ENCODE data around the gene KANSL3.

Gene KANSL3

GRCh38 chr2:96636551-96637171 is 1.5 kb downstream of the KANSL3 start:
- Histone ChIP-seq H3K9ac (ENCODE audit: low read length in 5 of 5) (peak overlapping the region in 4 of 5 donors; percentile 0 to 87 (median 78)), H3K27ac (ENCODE audit: low read depth, low read length) (peak overlapping the region; percentile 84), H3K4me1 (ENCODE audit: control insufficient read depth in 5 of 5, insufficient read depth in 5 of 5, low read length in 5 of 5) (peaks cover 10 to 47% (median 31%) of the 10 kb centered on the region in 5 donors), H3K4me3 (ENCODE audit: low read depth in 1 of 5, low read length in 5 of 5) (peak overlapping the region; percentile 81 to 90 (median 82)), H3K36me3 (ENCODE audit: control insufficient read depth in 5 of 5, insufficient read depth in 5 of 5, low read length in 5 of 5) (peaks cover 3 to 19% (median 7%) of the 10 kb centered on the region in 5 donors), H3K27me3 (ENCODE audit: control insufficient read depth in 5 of 5, insufficient read depth in 4 of 5, low read length in 5 of 5) (no peaks in the 10 kb centered on the region), H3K9me3 (ENCODE audit: control insufficient read depth in 5 of 5, low read length in 5 of 5) (no peaks in the 10 kb centered on the region)

- no peak overlapping the region for H3K4me3 ChIP-seq (ENCODE audit: low read depth in 1 of 5, low read length in 5 of 5)
- peaks cover 10 to 45% (median 30%) of the 10 kb centered on the region in 5 donors for H3K4me1 ChIP-seq (ENCODE audit: control insufficient read depth in 5 of 5, insufficient read depth in 5 of 5, low read length in 5 of 5)
- no peak overlapping the region for H3K27ac ChIP-seq (ENCODE audit: low read depth, low read length)
- H3K27me3 ChIP-seq (ENCODE audit: control insufficient read depth in 5 of 5, insufficient read depth in 4 of 5, low read length in 5 of 5): no peaks in the 10 kb centered on the region
- H3K9ac ChIP-seq (ENCODE audit: low read length in 5 of 5): no peak overlapping the region
- H3K36me3 ChIP-seq (ENCODE audit: control insufficient read depth in 5 of 5, insufficient read depth in 5 of 5, low read length in 5 of 5): peaks cover 18 to 40% (median 27%) of the 10 kb centered on the region in 5 donors
- H3K9me3 ChIP-seq (ENCODE audit: control insufficient read depth in 5 of 5, low read length in 5 of 5): no peaks in the 10 kb centered on the region
These were observed 4.5 kb downstream of the KANSL3 start for GRCh38 chr2:96633641-96634040.

- H3K36me3 ChIP-seq (ENCODE audit: control insufficient read depth in 5 of 5, insufficient read depth in 5 of 5, low read length in 5 of 5): peaks cover 28 to 53% (median 37%) of the 10 kb centered on the region in 5 donors
- peaks cover 10 to 36% (median 22%) of the 10 kb centered on the region in 5 donors for H3K4me1 ChIP-seq (ENCODE audit: control insufficient read depth in 5 of 5, insufficient read depth in 5 of 5, low read length in 5 of 5)
- H3K27me3 ChIP-seq (ENCODE audit: control insufficient read depth in 5 of 5, insufficient read depth in 4 of 5, low read length in 5 of 5): no peaks in the 10 kb centered on the region
- no peaks in the 10 kb centered on the region for H3K9me3 ChIP-seq (ENCODE audit: control insufficient read depth in 5 of 5, low read length in 5 of 5)
- H3K9ac ChIP-seq (ENCODE audit: low read length in 5 of 5): no peak overlapping the region
- peak overlapping the region; percentile 16 for H3K27ac ChIP-seq (ENCODE audit: low read depth, low read length)
- no peak overlapping the region for H3K4me3 ChIP-seq (ENCODE audit: low read depth in 1 of 5, low read length in 5 of 5)
These were observed 6.2 kb downstream of the KANSL3 start for GRCh38 chr2:96631804-96632435.

GRCh38 chr2:96626553-96626942 is 11.6 kb downstream of the KANSL3 start:
- H3K27ac ChIP-seq (ENCODE audit: low read depth, low read length): peak overlapping the region; percentile 14
- H3K9ac ChIP-seq (ENCODE audit: low read length in 5 of 5): peak overlapping the region in 1 of 5 donors; percentile 16
- no peaks in the 10 kb centered on the region for H3K9me3 ChIP-seq (ENCODE audit: control insufficient read depth in 5 of 5, low read length in 5 of 5)
- H3K4me1 ChIP-seq (ENCODE audit: control insufficient read depth in 5 of 5, insufficient read depth in 5 of 5, low read length in 5 of 5): peaks cover 0 to 20% (median 16%) of the 10 kb centered on the region in 5 donors
- no peak overlapping the region for H3K4me3 ChIP-seq (ENCODE audit: low read depth in 1 of 5, low read length in 5 of 5)
- H3K36me3 ChIP-seq (ENCODE audit: control insufficient read depth in 5 of 5, insufficient read depth in 5 of 5, low read length in 5 of 5): peaks cover 25 to 44% (median 33%) of the 10 kb centered on the region in 5 donors
- no peaks in the 10 kb centered on the region for H3K27me3 ChIP-seq (ENCODE audit: control insufficient read depth in 5 of 5, insufficient read depth in 4 of 5, low read length in 5 of 5)

- peaks cover 0 to 20% (median 16%) of the 10 kb centered on the region in 5 donors for H3K4me1 ChIP-seq (ENCODE audit: control insufficient read depth in 5 of 5, insufficient read depth in 5 of 5, low read length in 5 of 5)
- H3K9ac ChIP-seq (ENCODE audit: low read length in 5 of 5): peak overlapping the region in 1 of 5 donors; percentile 16
- H3K9me3 ChIP-seq (ENCODE audit: control insufficient read depth in 5 of 5, low read length in 5 of 5): no peaks in the 10 kb centered on the region
- H3K27ac ChIP-seq (ENCODE audit: low read depth, low read length): peak overlapping the region; percentile 14
- H3K36me3 ChIP-seq (ENCODE audit: control insufficient read depth in 5 of 5, insufficient read depth in 5 of 5, low read length in 5 of 5): peaks cover 20 to 39% (median 30%) of the 10 kb centered on the region in 5 donors
- H3K27me3 ChIP-seq (ENCODE audit: control insufficient read depth in 5 of 5, insufficient read depth in 4 of 5, low read length in 5 of 5): no peaks in the 10 kb centered on the region
- no peak overlapping the region for H3K4me3 ChIP-seq (ENCODE audit: low read depth in 1 of 5, low read length in 5 of 5)
These were observed 12.2 kb downstream of the KANSL3 start for GRCh38 chr2:96625571-96626552.

- peaks cover 15 to 39% (median 23%) of the 10 kb centered on the region in 5 donors for H3K36me3 ChIP-seq (ENCODE audit: control insufficient read depth in 5 of 5, insufficient read depth in 5 of 5, low read length in 5 of 5)
- H3K4me1 ChIP-seq (ENCODE audit: control insufficient read depth in 5 of 5, insufficient read depth in 5 of 5, low read length in 5 of 5): peaks cover 3 to 33% (median 22%) of the 10 kb centered on the region in 5 donors
- no peak overlapping the region for H3K27ac ChIP-seq (ENCODE audit: low read depth, low read length)
- no peak overlapping the region for H3K4me3 ChIP-seq (ENCODE audit: low read depth in 1 of 5, low read length in 5 of 5)
- no peaks in the 10 kb centered on the region for H3K27me3 ChIP-seq (ENCODE audit: control insufficient read depth in 5 of 5, insufficient read depth in 4 of 5, low read length in 5 of 5)
- no peak overlapping the region for H3K9ac ChIP-seq (ENCODE audit: low read length in 5 of 5)
- no peaks in the 10 kb centered on the region for H3K9me3 ChIP-seq (ENCODE audit: control insufficient read depth in 5 of 5, low read length in 5 of 5)
These were observed 15.0 kb downstream of the KANSL3 start for GRCh38 chr2:96623116-96623515.

- H3K9ac ChIP-seq (ENCODE audit: low read length in 5 of 5): no peak overlapping the region
- no peak overlapping the region for H3K4me3 ChIP-seq (ENCODE audit: low read depth in 1 of 5, low read length in 5 of 5)
- no peaks in the 10 kb centered on the region for H3K27me3 ChIP-seq (ENCODE audit: control insufficient read depth in 5 of 5, insufficient read depth in 4 of 5, low read length in 5 of 5)
- H3K27ac ChIP-seq (ENCODE audit: low read depth, low read length): no peak overlapping the region
- H3K36me3 ChIP-seq (ENCODE audit: control insufficient read depth in 5 of 5, insufficient read depth in 5 of 5, low read length in 5 of 5): peaks cover 10 to 33% (median 17%) of the 10 kb centered on the region in 5 donors
- H3K9me3 ChIP-seq (ENCODE audit: control insufficient read depth in 5 of 5, low read length in 5 of 5): no peaks in the 10 kb centered on the region
- H3K4me1 ChIP-seq (ENCODE audit: control insufficient read depth in 5 of 5, insufficient read depth in 5 of 5, low read length in 5 of 5): peaks cover 3 to 38% (median 26%) of the 10 kb centered on the region in 5 donors
These were observed 15.6 kb downstream of the KANSL3 start for GRCh38 chr2:96622544-96622943.

GRCh38 chr2:96618596-96619283 is 19.4 kb downstream of the KANSL3 start:
- H3K27ac ChIP-seq (ENCODE audit: low read depth, low read length): peak overlapping the region; percentile 70
- no peak overlapping the region for H3K4me3 ChIP-seq (ENCODE audit: low read depth in 1 of 5, low read length in 5 of 5)
- H3K27me3 ChIP-seq (ENCODE audit: control insufficient read depth in 5 of 5, insufficient read depth in 4 of 5, low read length in 5 of 5): no peaks in the 10 kb centered on the region
- H3K36me3 ChIP-seq (ENCODE audit: control insufficient read depth in 5 of 5, insufficient read depth in 5 of 5, low read length in 5 of 5): peaks cover 14 to 33% (median 23%) of the 10 kb centered on the region in 5 donors
- H3K9ac ChIP-seq (ENCODE audit: low read length in 5 of 5): peak overlapping the region in 2 of 5 donors; percentile 7 to 20
- H3K4me1 ChIP-seq (ENCODE audit: control insufficient read depth in 5 of 5, insufficient read depth in 5 of 5, low read length in 5 of 5): peaks cover 3 to 37% (median 20%) of the 10 kb centered on the region in 5 donors
- no peaks in the 10 kb centered on the region for H3K9me3 ChIP-seq (ENCODE audit: control insufficient read depth in 5 of 5, low read length in 5 of 5)

- peak overlapping the region; percentile 70 for H3K27ac ChIP-seq (ENCODE audit: low read depth, low read length)
- H3K4me3 ChIP-seq (ENCODE audit: low read depth in 1 of 5, low read length in 5 of 5): no peak overlapping the region
- no peaks in the 10 kb centered on the region for H3K27me3 ChIP-seq (ENCODE audit: control insufficient read depth in 5 of 5, insufficient read depth in 4 of 5, low read length in 5 of 5)
- peak overlapping the region in 2 of 5 donors; percentile 10 to 35 for H3K9ac ChIP-seq (ENCODE audit: low read length in 5 of 5)
- H3K4me1 ChIP-seq (ENCODE audit: control insufficient read depth in 5 of 5, insufficient read depth in 5 of 5, low read length in 5 of 5): peaks cover 3 to 27% (median 20%) of the 10 kb centered on the region in 5 donors
- peaks cover 17 to 49% (median 40%) of the 10 kb centered on the region in 5 donors for H3K36me3 ChIP-seq (ENCODE audit: control insufficient read depth in 5 of 5, insufficient read depth in 5 of 5, low read length in 5 of 5)
- no peaks in the 10 kb centered on the region for H3K9me3 ChIP-seq (ENCODE audit: control insufficient read depth in 5 of 5, low read length in 5 of 5)
These were observed 21.1 kb downstream of the KANSL3 start for GRCh38 chr2:96617012-96617411.
